KOPT-K1 (cell line): Measurements from ENCODE around the gene CHD9.
"Not testable (repeated sequence)": the region's sequence is repeated elsewhere in the genome, so short reads cannot be mapped to it uniquely, and the experiment has no call there.

Source experiments
- H3K27ac ChIP-seq: fragments of 200-600 bp; sonication (generic); 2 replicates; pipeline ENCODE4 v1.5.1; 2016; ENCODE audit warnings: antibody characterized with exemption, mild to moderate bottlenecking, low read depth, low read length; ENCODE audit not compliant: poor library complexity, severe bottlenecking
- H3K36me3 ChIP-seq: fragments of 200-600 bp; sonication (generic); 2 replicates; pipeline ENCODE4 v1.5.1; 2017; ENCODE audit warnings: antibody characterized with exemption, mild to moderate bottlenecking, low read length, moderate library complexity; ENCODE audit not compliant: insufficient read depth
- H3K9me3 ChIP-seq: fragments of 200-600 bp; sonication (generic); 2 replicates; pipeline ENCODE4 v1.5.1; 2017; ENCODE audit warnings: antibody characterized with exemption, low read length, mild to moderate bottlenecking; ENCODE audit not compliant: insufficient read depth, poor library complexity, severe bottlenecking

Gene CHD9

GRCh38 chr16:53147500-53148065 lies 92.8 kb downstream of the CHD9 start:
- H3K27ac ChIP-seq, result no peak overlapping the region

GRCh38 chr16:53150769-53151168 lies 96.0 kb downstream of the CHD9 start:
- Histone ChIP-seq H3K9me3 (peaks cover 16% of the 10 kb centered on the region), H3K36me3 (peaks cover 4% of the 10 kb centered on the region)

More at GRCh38 chr16:53147500-53148065, 92.8 kb downstream of the CHD9 start:
- Histone ChIP-seq H3K9me3 (peaks cover 16% of the 10 kb centered on the region), H3K36me3 (no peaks in the 10 kb centered on the region)

GRCh38 chr16:53152329-53152728 lies 97.5 kb downstream of the CHD9 start:
- H3K9me3 ChIP-seq, result peaks cover 16% of the 10 kb centered on the region
- H3K36me3 ChIP-seq, result peaks cover 19% of the 10 kb centered on the region
- H3K27ac ChIP-seq, result no peak overlapping the region

More at GRCh38 chr16:53150769-53151168, 96.0 kb downstream of the CHD9 start:
- H3K27ac ChIP-seq, result no peak overlapping the region

- Histone ChIP-seq H3K9me3 (peaks cover 16% of the 10 kb centered on the region), H3K27ac (no peak overlapping the region), H3K36me3 (peaks cover 24% of the 10 kb centered on the region)
These were observed 98.3 kb downstream of the CHD9 start for GRCh38 chr16:53153130-53153529.

- no peak overlapping the region for H3K27ac ChIP-seq
- H3K9me3 ChIP-seq, result peaks cover 16% of the 10 kb centered on the region
- H3K36me3 ChIP-seq, result peaks cover 25% of the 10 kb centered on the region
These were observed 99.7 kb downstream of the CHD9 start for GRCh38 chr16:53154513-53154912.

- H3K36me3 ChIP-seq, result peaks cover 28% of the 10 kb centered on the region
- no peak overlapping the region for H3K27ac ChIP-seq
- H3K9me3 ChIP-seq, result no peaks in the 10 kb centered on the region
These were observed 101.7 kb downstream of the CHD9 start for GRCh38 chr16:53156516-53156915.

- no peaks in the 10 kb centered on the region for H3K9me3 ChIP-seq
- H3K27ac ChIP-seq, result no peak overlapping the region
- H3K36me3 ChIP-seq, result peaks cover 38% of the 10 kb centered on the region
These were observed 105.1 kb downstream of the CHD9 start for GRCh38 chr16:53159781-53160436.

- Histone ChIP-seq H3K27ac (no peak overlapping the region), H3K9me3 (no peaks in the 10 kb centered on the region), H3K36me3 (peaks cover 10% of the 10 kb centered on the region; the same call in 1 of the 2 replicates)
These were observed 111.3 kb downstream of the CHD9 start for GRCh38 chr16:53166099-53166498.

GRCh38 chr16:53168744-53169143 lies 114.0 kb downstream of the CHD9 start:
- Histone ChIP-seq H3K9me3 (no peaks in the 10 kb centered on the region), H3K27ac (no peak overlapping the region), H3K36me3 (no peaks in the 10 kb centered on the region)

GRCh38 chr16:53172517-53172916 lies 117.7 kb downstream of the CHD9 start:
- peaks cover 6% of the 10 kb centered on the region; the same call in 1 of the 2 replicates for H3K36me3 ChIP-seq
- H3K9me3 ChIP-seq, result no peaks in the 10 kb centered on the region

GRCh38 chr16:53175118-53175517 lies 120.3 kb downstream of the CHD9 start:
- H3K9me3 ChIP-seq, result no peaks in the 10 kb centered on the region
- no peak overlapping the region for H3K27ac ChIP-seq
- peaks cover 6% of the 10 kb centered on the region; the same call in 1 of the 2 replicates for H3K36me3 ChIP-seq

More at GRCh38 chr16:53172517-53172916, 117.7 kb downstream of the CHD9 start:
- H3K27ac ChIP-seq, result no peak overlapping the region

GRCh38 chr16:53176434-53176833 lies 121.6 kb downstream of the CHD9 start:
- Histone ChIP-seq H3K36me3 (peaks cover 6% of the 10 kb centered on the region; the same call in 1 of the 2 replicates), H3K27ac (no peak overlapping the region), H3K9me3 (no peaks in the 10 kb centered on the region)

GRCh38 chr16:53183442-53183841 lies 128.7 kb downstream of the CHD9 start:
- no peak overlapping the region for H3K27ac ChIP-seq
- peaks cover 29% of the 10 kb centered on the region for H3K36me3 ChIP-seq
- H3K9me3 ChIP-seq, result peaks cover 47% of the 10 kb centered on the region

GRCh38 chr16:53185741-53186140 lies 130.9 kb downstream of the CHD9 start:
- H3K9me3 ChIP-seq, result peaks cover 48% of the 10 kb centered on the region
- peaks cover 29% of the 10 kb centered on the region for H3K36me3 ChIP-seq
- H3K27ac ChIP-seq, result not testable (repeated sequence)

- peaks cover 48% of the 10 kb centered on the region for H3K9me3 ChIP-seq
- peaks cover 29% of the 10 kb centered on the region for H3K36me3 ChIP-seq
- no peak overlapping the region for H3K27ac ChIP-seq
These were observed 133.0 kb downstream of the CHD9 start for GRCh38 chr16:53187775-53188174.

GRCh38 chr16:53191413-53191812 lies 136.6 kb downstream of the CHD9 start:
- peaks cover 22% of the 10 kb centered on the region for H3K9me3 ChIP-seq
- 0 out of 2 replicates have a peak, but pooled peaks cover 4% of the 10 kb centered on the region for H3K36me3 ChIP-seq
- no peak overlapping the region for H3K27ac ChIP-seq
